Esophagus squamous epithelium (tissue), 4 donors: ENCODE measurements around the gene HELZ2.

Experiments
- POLR2A ChIP-seq, 4 donors: fragments of 450-650 bp; IDR thresholded peaks; one replicate each; pipeline ENCODE4 v1.6.1; 2017; ENCODE audit warnings: antibody characterized with exemption in 4 of 4, mild to moderate bottlenecking in 4 of 4, moderate library complexity in 3 of 4
- TF ChIP-seq, protein P1 (sequence below), 6 experiments: fragments of 450-650 bp in 4 of 6; fragments of 200-600 bp in 2 of 6; sonication (generic) in 2 of 6; IDR thresholded peaks; one replicate each; pipeline ENCODE4 v1.5.1; 2016 to 2019; ENCODE audit warnings: antibody characterized with exemption in 6 of 6, mild to moderate bottlenecking in 4 of 6, moderate library complexity in 4 of 6

DNA sequence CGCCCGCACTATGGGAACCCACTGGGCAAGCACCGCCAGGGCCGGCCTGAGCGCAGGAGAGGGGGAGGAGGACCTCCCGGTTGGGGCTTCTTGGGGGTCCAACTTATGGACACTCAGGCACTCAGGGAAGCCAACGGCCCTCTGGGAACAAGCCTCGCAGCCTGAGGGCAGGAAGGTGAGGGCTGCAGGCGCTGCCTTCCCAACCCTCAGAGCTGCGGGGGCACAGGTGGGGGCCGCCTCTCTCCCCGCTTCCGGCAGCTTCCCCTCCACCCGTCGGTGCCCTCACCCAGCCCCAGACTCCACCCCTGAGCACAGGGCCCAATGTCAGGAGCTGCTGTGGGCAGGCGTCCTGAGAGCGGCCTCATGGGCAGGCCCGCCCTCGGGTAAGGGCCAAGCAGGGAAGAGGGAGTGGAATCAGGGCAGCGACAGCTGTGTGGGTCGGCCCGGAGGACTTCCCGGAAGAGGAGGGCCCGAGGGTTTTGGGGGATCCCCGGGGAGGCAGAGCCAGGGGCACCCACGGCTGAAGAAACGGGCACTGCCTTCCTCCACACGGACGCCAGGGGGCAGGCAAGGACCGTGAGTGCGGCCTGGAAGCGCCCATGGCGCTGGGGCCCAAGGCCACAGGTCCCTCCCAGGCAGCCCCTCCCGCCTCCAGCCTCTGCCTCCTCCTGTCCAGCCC, 36.4 kb downstream of the HELZ2 start:
- TF ChIP-seq, protein P1, sequence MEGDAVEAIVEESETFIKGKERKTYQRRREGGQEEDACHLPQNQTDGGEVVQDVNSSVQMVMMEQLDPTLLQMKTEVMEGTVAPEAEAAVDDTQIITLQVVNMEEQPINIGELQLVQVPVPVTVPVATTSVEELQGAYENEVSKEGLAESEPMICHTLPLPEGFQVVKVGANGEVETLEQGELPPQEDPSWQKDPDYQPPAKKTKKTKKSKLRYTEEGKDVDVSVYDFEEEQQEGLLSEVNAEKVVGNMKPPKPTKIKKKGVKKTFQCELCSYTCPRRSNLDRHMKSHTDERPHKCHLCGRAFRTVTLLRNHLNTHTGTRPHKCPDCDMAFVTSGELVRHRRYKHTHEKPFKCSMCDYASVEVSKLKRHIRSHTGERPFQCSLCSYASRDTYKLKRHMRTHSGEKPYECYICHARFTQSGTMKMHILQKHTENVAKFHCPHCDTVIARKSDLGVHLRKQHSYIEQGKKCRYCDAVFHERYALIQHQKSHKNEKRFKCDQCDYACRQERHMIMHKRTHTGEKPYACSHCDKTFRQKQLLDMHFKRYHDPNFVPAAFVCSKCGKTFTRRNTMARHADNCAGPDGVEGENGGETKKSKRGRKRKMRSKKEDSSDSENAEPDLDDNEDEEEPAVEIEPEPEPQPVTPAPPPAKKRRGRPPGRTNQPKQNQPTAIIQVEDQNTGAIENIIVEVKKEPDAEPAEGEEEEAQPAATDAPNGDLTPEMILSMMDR (IDR thresholded peaks at IDR 0.05), result peak; percentile 94 to 99 (median 98)
- peak in 3 of 4 donors; percentile 61 to 78 (median 63) for TF ChIP-seq POLR2A (IDR thresholded peaks at IDR 0.05)
